ENCODE data around the gene SSR3.

GRCh38 chr3:156516284-156516683 lies 38.6 kb downstream of the SSR3 start:
- TF ChIP-seq, protein P1, sequence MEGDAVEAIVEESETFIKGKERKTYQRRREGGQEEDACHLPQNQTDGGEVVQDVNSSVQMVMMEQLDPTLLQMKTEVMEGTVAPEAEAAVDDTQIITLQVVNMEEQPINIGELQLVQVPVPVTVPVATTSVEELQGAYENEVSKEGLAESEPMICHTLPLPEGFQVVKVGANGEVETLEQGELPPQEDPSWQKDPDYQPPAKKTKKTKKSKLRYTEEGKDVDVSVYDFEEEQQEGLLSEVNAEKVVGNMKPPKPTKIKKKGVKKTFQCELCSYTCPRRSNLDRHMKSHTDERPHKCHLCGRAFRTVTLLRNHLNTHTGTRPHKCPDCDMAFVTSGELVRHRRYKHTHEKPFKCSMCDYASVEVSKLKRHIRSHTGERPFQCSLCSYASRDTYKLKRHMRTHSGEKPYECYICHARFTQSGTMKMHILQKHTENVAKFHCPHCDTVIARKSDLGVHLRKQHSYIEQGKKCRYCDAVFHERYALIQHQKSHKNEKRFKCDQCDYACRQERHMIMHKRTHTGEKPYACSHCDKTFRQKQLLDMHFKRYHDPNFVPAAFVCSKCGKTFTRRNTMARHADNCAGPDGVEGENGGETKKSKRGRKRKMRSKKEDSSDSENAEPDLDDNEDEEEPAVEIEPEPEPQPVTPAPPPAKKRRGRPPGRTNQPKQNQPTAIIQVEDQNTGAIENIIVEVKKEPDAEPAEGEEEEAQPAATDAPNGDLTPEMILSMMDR (IDR thresholded peaks at IDR 0.05; ENCODE audit: insufficient read depth, low read depth, low read length): no peak
- TF ChIP-seq EZH2 (IDR thresholded peaks at IDR 0.05; ENCODE audit: insufficient read depth, low read length): no peak

All from astrocyte (in vitro differentiated cells and primary cell).